HEK293 (cell line): ENCODE data around the gene KLHL7.

Experiments
- CTCF ChIA-PET: fragments of 350-600 bp; formaldehyde crosslinking; extraction: SDS; loops from one replicate; lab custom pipeline; 2021; ENCODE audit warnings: antibody characterized with exemption; lab: Yijun Ruan, JAX
- POLR2A ChIA-PET: fragments of 300-600 bp; formaldehyde crosslinking; extraction: SDS; loops from one replicate; lab custom pipeline; 2020; ENCODE audit warnings: antibody characterized with exemption, inconsistent platforms; lab: Yijun Ruan, JAX
- H3K27ac ChIP-seq: fragments of 200-500 bp; sonication (Bioruptor generic); 2 replicates; pipeline ENCODE4 v1.5.1; 2014; ENCODE audit warnings: low read depth, low read length, control low read depth, inconsistent platforms; ENCODE audit errors: extremely low read depth
- H3K36me3 ChIP-seq, 2 experiments: fragments of 200-500 bp in 1 of 2; sonication (Bioruptor generic) in 1 of 2; 1 replicate in 1 of 2; 2 replicates in 1 of 2; pipeline ENCODE4 v1.5.1; 2014 to 2017; ENCODE audit warnings: inconsistent platforms in 2 of 2, low read length in 2 of 2; ENCODE audit not compliant: control insufficient read depth in 2 of 2, insufficient read depth in 1 of 2
- H3K4me1 ChIP-seq: fragments of 200-500 bp; sonication (Bioruptor generic); 2 replicates; pipeline ENCODE4 v1.5.1; 2014; ENCODE audit warnings: mild to moderate bottlenecking, low read length, inconsistent platforms; ENCODE audit not compliant: control insufficient read depth, insufficient read depth
- H3K4me3 ChIP-seq: 2 replicates; pipeline ENCODE4 v1.5.1; 2011; ENCODE audit warnings: low read depth, mild to moderate bottlenecking, control low read depth, low read length, moderate library complexity
- H3K9me3 ChIP-seq: fragments of 200-500 bp; sonication (Bioruptor generic); 2 replicates; pipeline ENCODE4 v1.5.1; 2014; ENCODE audit warnings: low read depth, low read length, inconsistent platforms; ENCODE audit not compliant: control insufficient read depth, insufficient read depth
- ATF2 ChIP-seq: fragments of 450-650 bp; formaldehyde crosslinking; IDR thresholded peaks from 2 replicates; pipeline ENCODE4 v1.5.1; 2016; ENCODE audit warnings: missing biosample characterization, missing genetic modification characterization, low read depth
- ELK4 ChIP-seq: IDR thresholded peaks from 2 replicates; pipeline ENCODE4 v1.6.1; 2011; ENCODE audit warnings: mild to moderate bottlenecking, low read depth, low read length, borderline replicate concordance
- PATZ1 ChIP-seq: fragments of 450-650 bp; formaldehyde crosslinking; IDR thresholded peaks from 2 replicates; pipeline ENCODE4 v1.5.1; 2016; ENCODE audit warnings: missing biosample characterization, missing genetic modification characterization
- PRDM2 ChIP-seq: fragments of 450-650 bp; formaldehyde crosslinking; IDR thresholded peaks from 2 replicates; pipeline ENCODE4 v1.5.1; 2016; ENCODE audit warnings: missing biosample characterization, missing genetic modification characterization, borderline replicate concordance
- YY2 ChIP-seq: fragments of 450-650 bp; formaldehyde crosslinking; IDR thresholded peaks from 2 replicates; pipeline ENCODE4 v1.5.1; 2016; ENCODE audit warnings: missing biosample characterization, missing genetic modification characterization
- ZBTB11 ChIP-seq: fragments of 450-650 bp; formaldehyde crosslinking; conservative IDR thresholded peaks from 2 replicates; pipeline ENCODE4 v1.5.1; 2016; ENCODE audit warnings: low read depth, missing biosample characterization, missing genetic modification characterization
- ZBTB20 ChIP-seq: fragments of 450-650 bp; formaldehyde crosslinking; IDR thresholded peaks from 2 replicates; pipeline ENCODE4 v1.5.1; 2016; ENCODE audit warnings: missing biosample characterization, missing genetic modification characterization
- ZBTB8A ChIP-seq: fragments of 450-650 bp; formaldehyde crosslinking; IDR thresholded peaks from 2 replicates; pipeline ENCODE4 v1.5.1; 2016; ENCODE audit warnings: missing biosample characterization, missing genetic modification characterization
- ZNF121 ChIP-seq: fragments of 450-650 bp; formaldehyde crosslinking; IDR thresholded peaks from 2 replicates; pipeline ENCODE4 v1.5.1; 2016; ENCODE audit warnings: missing biosample characterization, missing genetic modification characterization
- ZNF132 ChIP-seq: fragments of 450-650 bp; formaldehyde crosslinking; IDR thresholded peaks from 2 replicates; pipeline ENCODE4 v1.5.1; 2017; ENCODE audit warnings: missing biosample characterization, missing genetic modification characterization, borderline replicate concordance
- ZNF138 ChIP-seq: fragments of 450-650 bp; formaldehyde crosslinking; IDR thresholded peaks from 2 replicates; pipeline ENCODE4 v1.5.1; 2016; ENCODE audit warnings: missing biosample characterization, missing genetic modification characterization, borderline replicate concordance
- ZNF146 ChIP-seq: fragments of 450-650 bp; formaldehyde crosslinking; IDR thresholded peaks from 2 replicates; pipeline ENCODE4 v1.5.1; 2016; ENCODE audit warnings: missing biosample characterization, missing genetic modification characterization
- ZNF23 ChIP-seq: fragments of 450-650 bp; formaldehyde crosslinking; IDR thresholded peaks from 2 replicates; pipeline ENCODE4 v1.5.1; 2016; ENCODE audit warnings: missing biosample characterization, missing genetic modification characterization, borderline replicate concordance
- ZNF239 ChIP-seq: fragments of 450-650 bp; formaldehyde crosslinking; IDR thresholded peaks from 2 replicates; pipeline ENCODE4 v1.5.1; 2016; ENCODE audit warnings: missing biosample characterization, missing genetic modification characterization
- ZNF24 ChIP-seq: fragments of 450-650 bp; formaldehyde crosslinking; IDR thresholded peaks from 2 replicates; pipeline ENCODE4 v1.5.1; 2016; ENCODE audit warnings: missing biosample characterization, missing genetic modification characterization
- ZNF248 ChIP-seq: fragments of 450-650 bp; formaldehyde crosslinking; IDR thresholded peaks from 2 replicates; pipeline ENCODE4 v1.5.1; 2017; ENCODE audit warnings: missing biosample characterization, missing genetic modification characterization
- ZNF292 ChIP-seq: fragments of 450-650 bp; formaldehyde crosslinking; IDR thresholded peaks from 2 replicates; pipeline ENCODE4 v1.5.1; 2016; ENCODE audit warnings: low read depth, missing biosample characterization, missing genetic modification characterization, borderline replicate concordance
- ZNF354C ChIP-seq: fragments of 450-650 bp; formaldehyde crosslinking; IDR thresholded peaks from 2 replicates; pipeline ENCODE4 v1.5.1; 2016; ENCODE audit warnings: missing biosample characterization, missing genetic modification characterization, low read depth, borderline replicate concordance
- ZNF416 ChIP-seq: fragments of 450-650 bp; formaldehyde crosslinking; IDR thresholded peaks from 2 replicates; pipeline ENCODE4 v1.5.1; 2016; ENCODE audit warnings: missing biosample characterization, missing genetic modification characterization
- ZNF501 ChIP-seq: fragments of 450-650 bp; formaldehyde crosslinking; IDR thresholded peaks from 2 replicates; pipeline ENCODE4 v1.5.1; 2016; ENCODE audit warnings: missing biosample characterization, missing genetic modification characterization
- ZNF701 ChIP-seq: fragments of 450-650 bp; formaldehyde crosslinking; IDR thresholded peaks from 2 replicates; pipeline ENCODE4 v1.5.1; 2016; ENCODE audit warnings: missing biosample characterization, missing genetic modification characterization

The KLHL7 gene

GRCh38 chr7:23207021-23207420 is 101.4 kb downstream of the KLHL7 start:
- Histone ChIP-seq H3K4me1 (no peaks in the 10 kb centered on the region), H3K4me3 (no peak overlapping the region), H3K36me3 (peaks cover 2 to 3% of the 10 kb centered on the region in 2 experiments; a peak in 2 of 3 replicates), H3K9me3 (no peaks in the 10 kb centered on the region), H3K27ac (no peak overlapping the region)
- ChIA-PET CTCF (no interaction called here), POLR2A (no interaction called here)
- TF ChIP-seq PRDM2 (tag by site-specific recombination) = no peak
- TF ChIP-seq ZNF292 (tag by site-specific recombination) = no peak
- no peak for TF ChIP-seq ZBTB11 (tag by site-specific recombination)
- no peak for TF ChIP-seq YY2 (tag by site-specific recombination)
- TF ChIP-seq ZNF23 = no peak
- TF ChIP-seq ZNF138 (tag by site-specific recombination) = no peak
- TF ChIP-seq ELK4 = no peak
- no peak for TF ChIP-seq ZNF701 (tag by site-specific recombination)
- TF ChIP-seq ZBTB8A (tag by site-specific recombination) = no peak
- TF ChIP-seq ZNF501 (tag by site-specific recombination) = no peak
- TF ChIP-seq ZNF132 (tag by site-specific recombination) = no peak
- TF ChIP-seq ZNF248 (tag by site-specific recombination) = no peak

GRCh38 chr7:23207884-23208283 is 102.3 kb downstream of the KLHL7 start:
- Histone ChIP-seq H3K9me3 (no peaks in the 10 kb centered on the region), H3K4me3 (no peak overlapping the region), H3K36me3 (peaks cover 0 to 3% of the 10 kb centered on the region in 2 experiments; a peak in 1 of 3 replicates), H3K4me1 (no peaks in the 10 kb centered on the region), H3K27ac (no peak overlapping the region)
- POLR2A ChIA-PET = no interaction called here
- CTCF ChIA-PET = no interaction called here
- TF ChIP-seq ATF2 (no peak), ZNF24 (tag by site-specific recombination) (no peak), ZNF416 (tag by site-specific recombination) (no peak), PATZ1 (tag by site-specific recombination) (no peak), ZNF146 (no peak), ZNF121 (tag by site-specific recombination) (no peak), ZNF354C (tag by site-specific recombination) (no peak), ZNF239 (tag by site-specific recombination) (no peak), ZBTB20 (tag by site-specific recombination) (no peak)
